GM12878 (cell line): ENCODE data around the gene CHERP. TPM values are rescaled to one million over a fixed set of nuclear protein-coding genes. Genes with fewer than 3 reads are reported as not detected.
A peak's percentile ranks its signal among the peaks of the same experiment; 100 is the strongest.

ENCODE experiments used
- ATAC-seq: fragments of 200-7000 bp; cut with Tn5 transposase; 3 replicates; pipeline ENCODE4 v1.9.1; 2020; ENCODE audit warnings: mild to moderate bottlenecking, moderate library complexity
- BruUV-seq: library from RNA; stranded (reverse); fragments of 400-500 nt; replicated peaks from 2 replicates; lab custom pipeline; 2021; lab: Mats Ljungman, UMichigan
- CTCF ChIA-PET: fragments of 300-600 bp; sonication (Branson Sonifier 250); formaldehyde crosslinking; extraction: SDS; loops from one replicate; lab custom pipeline; 2021; ENCODE audit warnings: inconsistent platforms; lab: Yijun Ruan, JAX
- POLR2A ChIA-PET: fragments of 350-600 bp; formaldehyde crosslinking; extraction: SDS; loops from one replicate; lab custom pipeline; 2021; ENCODE audit warnings: inconsistent platforms; lab: Charles Lee
- RAD21 ChIA-PET: fragments of 300-600 bp; sonication (Branson Sonifier 250); formaldehyde crosslinking; loops from one replicate; lab custom pipeline; 2023; ENCODE audit warnings: antibody characterized with exemption; ENCODE audit not compliant: unreplicated experiment; lab: Charles Lee
- SMC1A ChIA-PET: fragments of 300-600 bp; sonication (Branson Sonifier 250); formaldehyde crosslinking; loops from one replicate; lab custom pipeline; 2023; ENCODE audit not compliant: unreplicated experiment, uncharacterized antibody; lab: Charles Lee
- DNase-seq: peaks from one replicate; pipeline ENCODE4 v3.0.0-alpha.2; 2011; ENCODE audit warnings: low read depth, low spot score
- FAIRE-seq: peaks from 3 replicates; lab custom pipeline; 2011; peaks lifted over from hg19 to GRCh38; lab: Jason Lieb, UNC
- H2AFZ ChIP-seq: 2 replicates; pipeline ENCODE4 v1.6.0; 2011; ENCODE audit warnings: low read depth, low read length, control low read depth; ENCODE audit not compliant: control insufficient read depth
- H3K27ac ChIP-seq: 2 replicates; pipeline ENCODE4 v1.5.1; 2011; ENCODE audit warnings: control low read depth; ENCODE audit not compliant: control insufficient read depth, insufficient read depth
- H3K27me3 ChIP-seq, 2 experiments: replicated peaks in 1 of 2; 2 replicates each; pipeline versions ENCODE4 v1.6.0 to v1.6.1; 2011; ENCODE audit warnings: low read length in 1 of 2; ENCODE audit not compliant: control insufficient read depth in 2 of 2, insufficient read depth in 2 of 2
- H3K36me3 ChIP-seq, 2 experiments: 2 replicates each; pipeline ENCODE4 v1.5.1; 2011; ENCODE audit warnings: low read length in 1 of 2; ENCODE audit not compliant: control insufficient read depth in 2 of 2, insufficient read depth in 2 of 2
- H3K4me1 ChIP-seq: 2 replicates; pipeline ENCODE4 v1.6.1; 2011; ENCODE audit warnings: mild to moderate bottlenecking, low read length, moderate library complexity, mixed read lengths; ENCODE audit not compliant: control insufficient read depth, insufficient read depth
- H3K4me2 ChIP-seq: 2 replicates; pipeline ENCODE4 v1.6.0; 2011; ENCODE audit warnings: control low read depth; ENCODE audit not compliant: control insufficient read depth, insufficient read depth
- H3K4me3 ChIP-seq: fragments of 200-600 bp; sonication (generic); 2 replicates; pipeline ENCODE4 v1.5.1; 2016
- H3K79me2 ChIP-seq: 2 replicates; pipeline ENCODE4 v1.6.0; 2011; ENCODE audit warnings: low read length; ENCODE audit not compliant: control insufficient read depth, insufficient read depth
- H3K9ac ChIP-seq: 2 replicates; pipeline ENCODE4 v1.8.0; 2011; ENCODE audit warnings: low read length, control low read depth, mixed read lengths; ENCODE audit not compliant: control insufficient read depth, insufficient read depth
- H3K9me3 ChIP-seq: replicated peaks from 3 replicates; pipeline ENCODE4 v1.5.1; 2011; ENCODE audit warnings: mild to moderate bottlenecking, low read length; ENCODE audit not compliant: control insufficient read depth, insufficient read depth
- H4K20me1 ChIP-seq: 2 replicates; pipeline ENCODE4 v1.6.0; 2011; ENCODE audit not compliant: control insufficient read depth, insufficient read depth
- BACH1 ChIP-seq: fragments of 450-650 bp; IDR thresholded peaks from 2 replicates; pipeline ENCODE4 v1.6.1; 2017; ENCODE audit warnings: mild to moderate bottlenecking, borderline replicate concordance
- BHLHE40 ChIP-seq, 2 experiments: fragments of 450-650 bp in 1 of 2; IDR thresholded peaks; 2 replicates each; pipeline ENCODE4 v1.6.1; 2011 to 2017; ENCODE audit warnings: low read depth in 2 of 2, borderline replicate concordance in 1 of 2, improper control_type of control experiment in 1 of 2, low read length in 1 of 2, mild to moderate bottlenecking in 1 of 2
- IKZF1 ChIP-seq: fragments of 450-650 bp; conservative IDR thresholded peaks from 2 replicates; pipeline ENCODE4 v1.6.1; 2017; ENCODE audit warnings: antibody characterized with exemption, mild to moderate bottlenecking
- LARP7 ChIP-seq: fragments of 450-650 bp; IDR thresholded peaks from 2 replicates; pipeline ENCODE4 v1.6.1; 2017; ENCODE audit warnings: mild to moderate bottlenecking
- MEF2B ChIP-seq: fragments of 450-650 bp; IDR thresholded peaks from 2 replicates; pipeline ENCODE4 v1.6.1; 2018; ENCODE audit warnings: mild to moderate bottlenecking, moderate library complexity; ENCODE audit not compliant: partially characterized antibody, poor library complexity, severe bottlenecking
- POLR2A ChIP-seq: IDR thresholded peaks from 2 replicates; pipeline ENCODE4 v1.6.1; 2011; ENCODE audit warnings: low read depth, mild to moderate bottlenecking, low read length
- POLR2AphosphoS2 ChIP-seq: IDR thresholded peaks from 2 replicates; pipeline ENCODE4 v1.6.1; 2011; ENCODE audit warnings: low read depth, mild to moderate bottlenecking, low read length, improper control_type of control experiment, moderate library complexity
- RB1 ChIP-seq: fragments of 450-650 bp; formaldehyde crosslinking; IDR thresholded peaks from 2 replicates; pipeline ENCODE4 v1.6.1; 2017; ENCODE audit warnings: mild to moderate bottlenecking, borderline replicate concordance
- RFX5 ChIP-seq: IDR thresholded peaks from 2 replicates; pipeline ENCODE4 v1.6.1; 2011; ENCODE audit warnings: low read depth, low read length, improper control_type of control experiment
- ZNF622 ChIP-seq: fragments of 450-650 bp; IDR thresholded peaks from 2 replicates; pipeline ENCODE4 v1.6.1; 2017; ENCODE audit warnings: mild to moderate bottlenecking, inconsistent platforms
- ZZZ3 ChIP-seq: IDR thresholded peaks from 2 replicates; pipeline ENCODE4 v1.6.1; 2011; ENCODE audit warnings: low read depth; ENCODE audit not compliant: control insufficient read depth, insufficient read length
- WGBS: methylation state at CpG from one replicate; pipeline ENCODE4 v1.1.6; 2016; ENCODE audit warnings: low lambda C conversion rate; ENCODE audit not compliant: insufficient replicate concordance, insufficient coverage; ENCODE audit errors: missing lambda C conversion rate; 5-methylcytosine and 5-hydroxymethylcytosine counted together
- in situ Hi-C: fragments of 300-500 bp; cut with MboI; formaldehyde crosslinking; loops from 9 replicates; pipeline ENCODE4 v1.14.3; 2018; ENCODE audit warnings: mixed read lengths
- intact Hi-C: fragments of 100-400 bp; cut with micrococcal nuclease; formaldehyde crosslinking; loops from one replicate; pipeline ENCODE4 v1.14.2; 2022; ENCODE audit not compliant: unreplicated experiment
- polyA plus RNA-seq, 11 experiments: library from polyadenylated mRNA; depleted of rRNA in 4 of 11; unstranded in 6 of 11; stranded (reverse) in 5 of 11; fragments of >200 nt; fragmentation: Nextera tagmentation in 4 of 11; fragmentation: Illumina TruSeq in 1 of 11; extraction: Ambion mirVana in 4 of 11; extraction: Trizol in 1 of 11; gene quantifications; 1 replicate in 1 of 11; 2 replicates in 10 of 11; pipeline versions ENCODE4 v1.2.1 to v1.2.3, GENCODE V29; 2011 to 2016; ENCODE audit warnings: inconsistent platforms in 2 of 11, missing spikeins in 2 of 11, low read depth in 1 of 11
- total RNA-seq, 4 experiments: library from RNA; depleted of rRNA in 3 of 4; stranded (reverse); fragments of >200 nt in 3 of 4; fragmentation: Illumina TruSeq in 1 of 4; extraction: Trizol in 1 of 4; gene quantifications; 2 replicates each; pipeline versions ENCODE4 v1.2.1 to v1.2.3, GENCODE V29; 2013 to 2021
- TF ChIP-seq, protein P1 (sequence below): fragments of 450-650 bp; formaldehyde crosslinking; IDR thresholded peaks from 2 replicates; pipeline ENCODE4 v1.5.0; 2022; ENCODE audit warnings: mild to moderate bottlenecking, missing genetic modification characterization
- TF ChIP-seq, protein P2 (sequence below): IDR thresholded peaks from 2 replicates; pipeline ENCODE4 v1.6.1; 2012; ENCODE audit warnings: low read depth, low read length, improper control_type of control experiment
- TF ChIP-seq, protein P3 (sequence below): fragments of 450-650 bp; IDR thresholded peaks from 2 replicates; pipeline ENCODE4 v1.6.1; 2018; ENCODE audit warnings: borderline replicate concordance, mild to moderate bottlenecking; ENCODE audit not compliant: partially characterized antibody
- TF ChIP-seq, protein P4 (sequence below): IDR thresholded peaks from 2 replicates; pipeline ENCODE4 v1.6.1; 2012; ENCODE audit warnings: low read depth, low read length, improper control_type of control experiment

Gene CHERP
- total and polyA plus RNA-seq, 10 of the 15 experiments (the other 5 are each of a cell fraction or from before 2014, with no cell fraction given), result 0.66 to 65.3 (median 12.2) TPM

DNA sequence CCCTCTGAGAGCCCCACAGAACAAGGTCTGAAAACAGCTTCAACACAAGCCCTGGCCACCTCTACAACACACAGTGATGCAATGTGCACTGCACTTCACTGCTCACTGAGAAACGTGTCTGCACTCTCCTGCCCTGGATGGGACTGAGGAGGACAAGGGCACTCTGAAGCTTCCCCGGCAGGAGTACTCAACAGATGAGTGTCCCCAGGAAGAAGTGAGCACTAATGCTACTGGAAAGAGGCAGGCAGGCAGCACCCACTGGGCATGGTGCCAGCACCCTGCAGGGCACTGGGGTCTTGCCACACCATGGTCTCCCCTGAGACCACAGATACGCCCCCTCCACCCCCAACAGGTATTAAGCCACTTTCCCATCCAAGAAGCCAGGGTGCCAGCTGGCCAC is 47.7 kb upstream of the CHERP start:
- 2% methylated on average over 3 of the region's 3 CpGs for WGBS
- in situ Hi-C loops, result loop anchor here (5.0 to 25.0 kb wide), 2 partner anchors 37 to 2003 kb away; partner anchors contain the start of genes CLEC17A and MED26
- Histone ChIP-seq H3K27ac (peak overlapping the region; percentile 99), H4K20me1 (no peaks in the 10 kb centered on the region; the same call in 1 of the 2 replicates), H3K4me1 (peaks cover 80% of the 10 kb centered on the region), H3K27me3 (no peaks in the 10 kb centered on the region), H3K36me3 (peaks cover 0 to 4% of the 10 kb centered on the region in 2 experiments; a peak in 1 of 4 replicates), H3K4me2 (peak overlapping the region; percentile 100), H2AFZ (no peak overlapping the region), H3K4me3 (no peak overlapping the region), H3K79me2 (peaks cover 98% of the 10 kb centered on the region), H3K9me3 (no peaks in the 10 kb centered on the region), H3K9ac (peak overlapping the region; percentile 99; the same call in 1 of the 2 replicates)
- ATAC-seq, result no peak
- BruUV-seq, result no TSS peak
- CTCF ChIA-PET, result interaction anchor here (1.3 to 9.8 kb wide), 2 partner anchors 36 to 145 kb away, joined by 3 to 83 read pairs; partner anchors contain the start of gene MED26
- DNase-seq, result no peak
- SMC1A ChIA-PET, result interaction anchor here (1.0 to 10.9 kb wide), 6 partner anchors 10 to 72 kb away, joined by 3 to 164 read pairs (median 4); partner anchors contain the start of genes MED26 and SLC35E1
- FAIRE-seq, result no peak
- RAD21 ChIA-PET, result interaction anchor here (1.6 to 11.3 kb wide), 5 partner anchors 16 to 47 kb away, joined by 4 to 169 read pairs (median 8); partner anchors contain the start of genes MED26 and SLC35E1
- intact Hi-C loops, result loop anchor here (5.0 kb wide), 2 partner anchors 448 to 513 kb away; partner anchors contain the start of genes HSH2D and TPM4
- POLR2A ChIA-PET, result interaction anchor here (0.5 to 13.1 kb wide), 8 partner anchors 12 to 516 kb away, joined by 3 to 220 read pairs (median 3); partner anchors contain the start of genes MED26, SMIM7 and TMEM38A
- TF ChIP-seq RB1 (no peak), ZNF622 (no peak), RFX5 (no peak), LARP7 (0 out of 2 replicates have a peak, but pooled peaks have one; percentile 26), IKZF1 (0 out of 2 replicates have a peak, but pooled peaks have one; percentile 26), BACH1 (peak; percentile 16; the same call in 1 of the 2 replicates), ZZZ3 (no peak), POLR2AphosphoS2 (peak; percentile 40; the same call in 1 of the 2 replicates), POLR2A (peak; percentile 51; the same call in 1 of the 2 replicates), MEF2B (peak; percentile 46), BHLHE40 (IDR thresholded peaks at IDR 0.05; ENCODE audit: borderline replicate concordance in 1 of 2, low read depth in 2 of 2, low read length in 1 of 2) (0 out of 4 replicates have a peak, but pooled peaks of 1 of the 2 experiments have one; percentile 12)
- TF ChIP-seq, protein P1, sequence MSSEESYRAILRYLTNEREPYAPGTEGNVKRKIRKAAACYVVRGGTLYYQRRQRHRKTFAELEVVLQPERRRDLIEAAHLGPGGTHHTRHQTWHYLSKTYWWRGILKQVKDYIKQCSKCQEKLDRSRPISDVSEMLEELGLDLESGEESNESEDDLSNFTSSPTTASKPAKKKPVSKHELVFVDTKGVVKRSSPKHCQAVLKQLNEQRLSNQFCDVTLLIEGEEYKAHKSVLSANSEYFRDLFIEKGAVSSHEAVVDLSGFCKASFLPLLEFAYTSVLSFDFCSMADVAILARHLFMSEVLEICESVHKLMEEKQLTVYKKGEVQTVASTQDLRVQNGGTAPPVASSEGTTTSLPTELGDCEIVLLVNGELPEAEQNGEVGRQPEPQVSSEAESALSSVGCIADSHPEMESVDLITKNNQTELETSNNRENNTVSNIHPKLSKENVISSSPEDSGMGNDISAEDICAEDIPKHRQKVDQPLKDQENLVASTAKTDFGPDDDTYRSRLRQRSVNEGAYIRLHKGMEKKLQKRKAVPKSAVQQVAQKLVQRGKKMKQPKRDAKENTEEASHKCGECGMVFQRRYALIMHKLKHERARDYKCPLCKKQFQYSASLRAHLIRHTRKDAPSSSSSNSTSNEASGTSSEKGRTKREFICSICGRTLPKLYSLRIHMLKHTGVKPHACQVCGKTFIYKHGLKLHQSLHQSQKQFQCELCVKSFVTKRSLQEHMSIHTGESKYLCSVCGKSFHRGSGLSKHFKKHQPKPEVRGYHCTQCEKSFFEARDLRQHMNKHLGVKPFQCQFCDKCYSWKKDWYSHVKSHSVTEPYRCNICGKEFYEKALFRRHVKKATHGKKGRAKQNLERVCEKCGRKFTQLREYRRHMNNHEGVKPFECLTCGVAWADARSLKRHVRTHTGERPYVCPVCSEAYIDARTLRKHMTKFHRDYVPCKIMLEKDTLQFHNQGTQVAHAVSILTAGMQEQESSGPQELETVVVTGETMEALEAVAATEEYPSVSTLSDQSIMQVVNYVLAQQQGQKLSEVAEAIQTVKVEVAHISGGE, result no peak
- TF ChIP-seq, protein P2, sequence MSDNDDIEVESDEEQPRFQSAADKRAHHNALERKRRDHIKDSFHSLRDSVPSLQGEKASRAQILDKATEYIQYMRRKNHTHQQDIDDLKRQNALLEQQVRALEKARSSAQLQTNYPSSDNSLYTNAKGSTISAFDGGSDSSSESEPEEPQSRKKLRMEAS, result 0 out of 2 replicates have a peak, but pooled peaks have one; percentile 30
- TF ChIP-seq, protein P3, sequence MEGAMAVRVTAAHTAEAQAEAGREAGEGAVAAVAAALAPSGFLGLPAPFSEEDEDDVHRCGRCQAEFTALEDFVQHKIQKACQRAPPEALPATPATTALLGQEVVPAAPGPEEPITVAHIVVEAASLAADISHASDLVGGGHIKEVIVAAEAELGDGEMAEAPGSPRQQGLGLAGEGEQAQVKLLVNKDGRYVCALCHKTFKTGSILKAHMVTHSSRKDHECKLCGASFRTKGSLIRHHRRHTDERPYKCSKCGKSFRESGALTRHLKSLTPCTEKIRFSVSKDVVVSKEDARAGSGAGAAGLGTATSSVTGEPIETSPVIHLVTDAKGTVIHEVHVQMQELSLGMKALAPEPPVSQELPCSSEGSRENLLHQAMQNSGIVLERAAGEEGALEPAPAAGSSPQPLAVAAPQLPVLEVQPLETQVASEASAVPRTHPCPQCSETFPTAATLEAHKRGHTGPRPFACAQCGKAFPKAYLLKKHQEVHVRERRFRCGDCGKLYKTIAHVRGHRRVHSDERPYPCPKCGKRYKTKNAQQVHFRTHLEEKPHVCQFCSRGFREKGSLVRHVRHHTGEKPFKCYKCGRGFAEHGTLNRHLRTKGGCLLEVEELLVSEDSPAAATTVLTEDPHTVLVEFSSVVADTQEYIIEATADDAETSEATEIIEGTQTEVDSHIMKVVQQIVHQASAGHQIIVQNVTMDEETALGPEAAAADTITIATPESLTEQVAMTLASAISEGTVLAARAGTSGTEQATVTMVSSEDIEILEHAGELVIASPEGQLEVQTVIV, result no peak
- TF ChIP-seq, protein P4, sequence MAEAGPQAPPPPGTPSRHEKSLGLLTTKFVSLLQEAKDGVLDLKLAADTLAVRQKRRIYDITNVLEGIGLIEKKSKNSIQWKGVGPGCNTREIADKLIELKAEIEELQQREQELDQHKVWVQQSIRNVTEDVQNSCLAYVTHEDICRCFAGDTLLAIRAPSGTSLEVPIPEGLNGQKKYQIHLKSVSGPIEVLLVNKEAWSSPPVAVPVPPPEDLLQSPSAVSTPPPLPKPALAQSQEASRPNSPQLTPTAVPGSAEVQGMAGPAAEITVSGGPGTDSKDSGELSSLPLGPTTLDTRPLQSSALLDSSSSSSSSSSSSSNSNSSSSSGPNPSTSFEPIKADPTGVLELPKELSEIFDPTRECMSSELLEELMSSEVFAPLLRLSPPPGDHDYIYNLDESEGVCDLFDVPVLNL, result no peak
